ENCODE results near the gene HNRNPDL.

DNA sequence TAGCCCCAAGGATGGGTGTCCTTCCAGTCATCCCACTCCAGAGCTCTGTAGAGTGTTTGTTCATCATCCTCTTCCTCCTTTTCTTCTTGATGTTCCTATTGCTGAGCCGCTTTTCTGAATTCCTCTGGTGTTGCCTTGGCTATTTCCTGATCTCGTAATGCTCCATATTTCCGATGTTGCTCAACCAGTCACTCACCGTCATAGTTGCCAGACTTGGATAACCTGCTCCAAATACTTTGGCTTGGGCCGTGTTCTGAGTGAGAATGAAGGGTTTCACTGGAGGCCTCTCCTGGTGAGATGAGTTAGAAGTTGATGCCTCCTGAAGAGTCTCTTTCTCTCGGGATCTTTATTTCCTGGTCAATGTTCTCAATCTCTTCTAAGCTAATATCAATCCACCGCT, 28.7 kb downstream of the HNRNPDL start:
- TF ChIP-seq EP300 (conservative IDR thresholded peaks at IDR 0.05; ENCODE audit: poor library complexity, severe bottlenecking), result no peak
- TF ChIP-seq, protein P1, sequence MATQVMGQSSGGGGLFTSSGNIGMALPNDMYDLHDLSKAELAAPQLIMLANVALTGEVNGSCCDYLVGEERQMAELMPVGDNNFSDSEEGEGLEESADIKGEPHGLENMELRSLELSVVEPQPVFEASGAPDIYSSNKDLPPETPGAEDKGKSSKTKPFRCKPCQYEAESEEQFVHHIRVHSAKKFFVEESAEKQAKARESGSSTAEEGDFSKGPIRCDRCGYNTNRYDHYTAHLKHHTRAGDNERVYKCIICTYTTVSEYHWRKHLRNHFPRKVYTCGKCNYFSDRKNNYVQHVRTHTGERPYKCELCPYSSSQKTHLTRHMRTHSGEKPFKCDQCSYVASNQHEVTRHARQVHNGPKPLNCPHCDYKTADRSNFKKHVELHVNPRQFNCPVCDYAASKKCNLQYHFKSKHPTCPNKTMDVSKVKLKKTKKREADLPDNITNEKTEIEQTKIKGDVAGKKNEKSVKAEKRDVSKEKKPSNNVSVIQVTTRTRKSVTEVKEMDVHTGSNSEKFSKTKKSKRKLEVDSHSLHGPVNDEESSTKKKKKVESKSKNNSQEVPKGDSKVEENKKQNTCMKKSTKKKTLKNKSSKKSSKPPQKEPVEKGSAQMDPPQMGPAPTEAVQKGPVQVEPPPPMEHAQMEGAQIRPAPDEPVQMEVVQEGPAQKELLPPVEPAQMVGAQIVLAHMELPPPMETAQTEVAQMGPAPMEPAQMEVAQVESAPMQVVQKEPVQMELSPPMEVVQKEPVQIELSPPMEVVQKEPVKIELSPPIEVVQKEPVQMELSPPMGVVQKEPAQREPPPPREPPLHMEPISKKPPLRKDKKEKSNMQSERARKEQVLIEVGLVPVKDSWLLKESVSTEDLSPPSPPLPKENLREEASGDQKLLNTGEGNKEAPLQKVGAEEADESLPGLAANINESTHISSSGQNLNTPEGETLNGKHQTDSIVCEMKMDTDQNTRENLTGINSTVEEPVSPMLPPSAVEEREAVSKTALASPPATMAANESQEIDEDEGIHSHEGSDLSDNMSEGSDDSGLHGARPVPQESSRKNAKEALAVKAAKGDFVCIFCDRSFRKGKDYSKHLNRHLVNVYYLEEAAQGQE (IDR thresholded peaks at IDR 0.05; ENCODE audit: borderline replicate concordance), result no peak

Data from neural cell (in vitro differentiated cells).